Neural cell (in vitro differentiated cells): Measurements from ENCODE around the gene ZDHHC4. TPM values are rescaled to one million over a fixed set of nuclear protein-coding genes. Genes with fewer than 3 reads are reported as not detected.
"Not testable (repeated sequence)": the region's sequence is repeated elsewhere in the genome, so short reads cannot be mapped to it uniquely, and the experiment has no call there.

Source experiments
- H2AFZ ChIP-seq: fragments of 200-600, 300-800 bp; sonication (generic), shearing (Covaris generic); 2 replicates; pipeline ENCODE4 v1.6.0; 2014; ENCODE audit warnings: low read depth, mild to moderate bottlenecking, antibody characterized with exemption, low read length, moderate library complexity
- H3F3A ChIP-seq: fragments of 200-600 bp; shearing (Covaris generic); 2 replicates; pipeline ENCODE4 v1.6.1; 2016; ENCODE audit warnings: mild to moderate bottlenecking, moderate library complexity, mixed read lengths, antibody characterized with exemption, low read length; ENCODE audit not compliant: insufficient read depth, poor library complexity, severe bottlenecking
- H3K27ac ChIP-seq: fragments of 200-600, 300-800 bp; sonication (generic), shearing (Covaris generic); 2 replicates; pipeline ENCODE4 v1.5.1; 2014; ENCODE audit warnings: mild to moderate bottlenecking, low read length, moderate library complexity
- H3K27me3 ChIP-seq: fragments of 300-800, 200-600 bp; sonication (generic), shearing (Covaris generic); 2 replicates; pipeline ENCODE4 v1.6.0; 2014; ENCODE audit warnings: mild to moderate bottlenecking, low read depth, low read length, moderate library complexity; ENCODE audit not compliant: insufficient read depth
- H3K36me3 ChIP-seq: fragments of 300-800, 200-600 bp; sonication (generic), shearing (Covaris generic); 2 replicates; pipeline ENCODE4 v1.5.1; 2014; ENCODE audit warnings: mild to moderate bottlenecking, antibody characterized with exemption, low read length, moderate library complexity; ENCODE audit not compliant: insufficient read depth
- H3K4me2 ChIP-seq: fragments of 300-800, 200-600 bp; sonication (generic), shearing (Covaris generic); 2 replicates; pipeline ENCODE4 v1.6.0; 2014; ENCODE audit warnings: mild to moderate bottlenecking, low read length
- H3K4me3 ChIP-seq: fragments of 300-800, 200-600 bp; sonication (generic), shearing (Covaris generic); 2 replicates; pipeline ENCODE4 v1.5.1; 2014; ENCODE audit warnings: mild to moderate bottlenecking, low read length, moderate library complexity
- H3K79me2 ChIP-seq: fragments of 200-600 bp; shearing (Covaris generic); replicated peaks from 2 replicates; pipeline ENCODE4 v1.6.0; 2014; ENCODE audit warnings: mild to moderate bottlenecking, low read length, moderate library complexity; ENCODE audit not compliant: insufficient read depth
- H3K9ac ChIP-seq: fragments of 300-800, 200-600 bp; sonication (generic), shearing (Covaris generic); 2 replicates; pipeline ENCODE4 v1.6.1; 2016; ENCODE audit warnings: mild to moderate bottlenecking, low read length, mixed read lengths
- H3K9me2 ChIP-seq: fragments of 200-600 bp; shearing (Covaris generic); 2 replicates; pipeline ENCODE4 v1.6.1; 2016; ENCODE audit warnings: mild to moderate bottlenecking, low read length, mixed read lengths; ENCODE audit not compliant: insufficient read depth
- H3K9me3 ChIP-seq: fragments of 200-600, 300-800 bp; sonication (generic), shearing (Covaris generic); 2 replicates; pipeline ENCODE4 v1.6.1; 2016; ENCODE audit warnings: mild to moderate bottlenecking, mixed run types, low read length, moderate library complexity, mixed read lengths
- H4K20me1 ChIP-seq: fragments of 200-600 bp; shearing (Covaris generic); 2 replicates; pipeline ENCODE4 v1.6.1; 2016; ENCODE audit warnings: mild to moderate bottlenecking, mixed run types; ENCODE audit not compliant: insufficient read depth
- CTCF ChIP-seq: fragments of 450-650 bp; IDR thresholded peaks from 2 replicates; pipeline ENCODE4 v1.5.1; 2014; ENCODE audit warnings: antibody characterized with exemption, mild to moderate bottlenecking, moderate library complexity; ENCODE audit not compliant: poor library complexity, severe bottlenecking
- EP300 ChIP-seq: fragments of 450-650 bp; conservative IDR thresholded peaks from 2 replicates; pipeline ENCODE4 v1.6.1; 2014; ENCODE audit warnings: antibody characterized with exemption, mild to moderate bottlenecking, moderate library complexity; ENCODE audit not compliant: poor library complexity, severe bottlenecking
- EZH2 ChIP-seq: fragments of 200-600, 300-800 bp; shearing (Covaris generic), sonication (generic); IDR thresholded peaks from 2 replicates; pipeline ENCODE4 v1.6.1; 2014; ENCODE audit warnings: antibody characterized with exemption, low read length, borderline replicate concordance, mild to moderate bottlenecking; ENCODE audit not compliant: insufficient read depth, poor library complexity, severe bottlenecking
- MXI1 ChIP-seq: fragments of 450-650 bp; conservative IDR thresholded peaks from 2 replicates; pipeline ENCODE4 v1.6.1; 2014; ENCODE audit warnings: antibody characterized with exemption, mild to moderate bottlenecking; ENCODE audit not compliant: poor library complexity, severe bottlenecking
- POLR2AphosphoS5 ChIP-seq: IDR thresholded peaks from 2 replicates; pipeline ENCODE4 v1.6.1; 2012
- RAD21 ChIP-seq: fragments of 450-650 bp; conservative IDR thresholded peaks from 2 replicates; pipeline ENCODE4 v1.6.1; 2014; ENCODE audit warnings: antibody characterized with exemption, mild to moderate bottlenecking, moderate library complexity
- REST ChIP-seq: IDR thresholded peaks from 2 replicates; pipeline ENCODE4 v1.6.1; 2012; ENCODE audit warnings: borderline replicate concordance
- SMC3 ChIP-seq: fragments of 450-650 bp; conservative IDR thresholded peaks from 2 replicates; pipeline ENCODE4 v1.6.1; 2014; ENCODE audit warnings: antibody characterized with exemption, mild to moderate bottlenecking, moderate library complexity; ENCODE audit not compliant: poor library complexity
- TAF1 ChIP-seq: IDR thresholded peaks from 2 replicates; pipeline ENCODE4 v1.6.1; 2012; ENCODE audit warnings: low read depth
- polyA plus RNA-seq: library from polyadenylated mRNA; depleted of rRNA; stranded (reverse); fragments of >200 nt; gene quantifications from 2 replicates; pipeline ENCODE4 v1.2.3, GENCODE V29; 2014

Gene ZDHHC4
- polyA plus RNA-seq, 1 donor from 2014 or later: 52.2 TPM

- H3K79me2 ChIP-seq: no peaks in the 10 kb centered on the region
- no peak overlapping the region for H2AFZ ChIP-seq
- no peak for TF ChIP-seq RAD21
- TF ChIP-seq CTCF: no peak
- TF ChIP-seq MXI1: no peak
- no peak for TF ChIP-seq POLR2AphosphoS5
- TF ChIP-seq EZH2: no peak
- no peak for TF ChIP-seq SMC3
- no peak for TF ChIP-seq EP300
- no peak for TF ChIP-seq REST
- H3K36me3 ChIP-seq: no peaks in the 10 kb centered on the region
- H3F3A ChIP-seq: no peaks in the 10 kb centered on the region
- H3K27ac ChIP-seq: no peak overlapping the region
- no peaks in the 10 kb centered on the region for H4K20me1 ChIP-seq
- H3K9ac ChIP-seq: peak overlapping the region; percentile 89
- H3K4me2 ChIP-seq: no peak overlapping the region
- H3K9me3 ChIP-seq: no peaks in the 10 kb centered on the region
- H3K9me2 ChIP-seq: no peaks in the 10 kb centered on the region
- no peaks in the 10 kb centered on the region for H3K27me3 ChIP-seq
- H3K4me3 ChIP-seq: peak overlapping the region; percentile 81
Observed at GRCh38 chr7:6578114-6579084, 1.1 kb downstream of the ZDHHC4 start.

GRCh38 chr7:6579446-6579845 lies 2.2 kb downstream of the ZDHHC4 start:
- no peak overlapping the region for H2AFZ ChIP-seq
- no peaks in the 10 kb centered on the region for H3K9me2 ChIP-seq
- TF ChIP-seq SMC3 (no peak), RAD21 (no peak), EP300 (no peak), REST (no peak), TAF1 (no peak), EZH2 (no peak), CTCF (no peak), POLR2AphosphoS5 (no peak), MXI1 (no peak)
- no peaks in the 10 kb centered on the region for H3K36me3 ChIP-seq
- H4K20me1 ChIP-seq: no peaks in the 10 kb centered on the region
- H3K27me3 ChIP-seq: no peaks in the 10 kb centered on the region
- H3K27ac ChIP-seq: no peak overlapping the region
- no peak overlapping the region for H3K4me2 ChIP-seq
- no peaks in the 10 kb centered on the region for H3K79me2 ChIP-seq
- H3K9ac ChIP-seq: no peak overlapping the region
- H3K4me3 ChIP-seq: no peak overlapping the region
- no peaks in the 10 kb centered on the region for H3K9me3 ChIP-seq
- no peaks in the 10 kb centered on the region for H3F3A ChIP-seq

- not testable (repeated sequence) for H3K4me3 ChIP-seq, H3K36me3 ChIP-seq, H3K4me2 ChIP-seq
Observed at GRCh38 chr7:6585746-6586432, 8.6 kb downstream of the ZDHHC4 start.

More at GRCh38 chr7:6585746-6586432, 8.6 kb downstream of the ZDHHC4 start:
- H3K9me2 ChIP-seq, H3K79me2 ChIP-seq, H3F3A ChIP-seq, H2AFZ ChIP-seq, H4K20me1 ChIP-seq, H3K27me3 ChIP-seq, H3K9me3 ChIP-seq, H3K27ac ChIP-seq, H3K9ac ChIP-seq: not testable (repeated sequence)
